ENCODE measurements around the gene GAD1. TPM values are rescaled to one million over a fixed set of nuclear protein-coding genes. Genes with fewer than 3 reads are reported as not detected.

GAD1 gene
- 0.34 TPM for polyA plus RNA-seq
- long read RNA-seq, donor 1: 0 reads
- long read RNA-seq, donor 2: 0 reads
- long read RNA-seq, donor 3: 0 reads
- long read RNA-seq, donor 4: 0 reads
- long read RNA-seq, donor 5: 0 reads
- long read RNA-seq, donor 6: 0 reads
- long read RNA-seq, donor 7: 0 reads
- long read RNA-seq, donor 8: 0 reads
- long read RNA-seq, donor 9: 0 reads
- long read RNA-seq, donor 10: 0 reads
- long read RNA-seq, donor 11: 0 reads

DNA sequence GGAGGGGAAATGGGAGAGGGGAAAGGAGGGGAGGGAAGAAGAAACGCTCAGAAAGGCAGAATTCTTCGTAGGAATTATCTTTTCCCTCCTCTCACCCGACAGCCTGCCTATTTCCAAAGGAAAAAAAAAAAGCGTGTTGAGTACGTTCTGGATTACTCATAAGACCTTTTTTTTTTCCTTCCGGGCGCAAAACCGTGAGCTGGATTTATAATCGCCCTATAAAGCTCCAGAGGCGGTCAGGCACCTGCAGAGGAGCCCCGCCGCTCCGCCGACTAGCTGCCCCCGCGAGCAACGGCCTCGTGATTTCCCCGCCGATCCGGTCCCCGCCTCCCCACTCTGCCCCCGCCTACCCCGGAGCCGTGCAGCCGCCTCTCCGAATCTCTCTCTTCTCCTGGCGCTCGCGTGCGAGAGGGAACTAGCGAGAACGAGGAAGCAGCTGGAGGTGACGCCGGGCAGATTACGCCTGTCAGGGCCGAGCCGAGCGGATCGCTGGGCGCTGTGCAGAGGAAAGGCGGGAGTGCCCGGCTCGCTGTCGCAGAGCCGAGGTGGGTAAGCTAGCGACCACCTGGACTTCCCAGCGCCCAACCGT is at the start of gene GAD1:
Gene GAD1, plus strand, starts transcription at position 384 of the 589 bp plus-strand sequence. CDS start 1,705 bp downstream, outside the sequence.
- H3K4me1 ChIP-seq (ENCODE audit: control insufficient read depth, insufficient read depth, low read length): peaks cover 40% of the 10 kb centered on the region
- H3K4me3 ChIP-seq (ENCODE audit: low read length): peak within 1 kb of the TSS; percentile 18
- H3K9me3 ChIP-seq (ENCODE audit: control insufficient read depth, low read depth, low read length): peaks cover 4% of the 10 kb centered on the region
- no CpG with 5 or more reads among the region's 49 CpGs for WGBS (ENCODE audit: insufficient coverage, low lambda C conversion rate)
- no peak within 1 kb of the TSS for H3K27ac ChIP-seq (ENCODE audit: low read length)
- peaks cover 89% of the 10 kb centered on the region for H3K27me3 ChIP-seq (ENCODE audit: control insufficient read depth, insufficient read depth, low read length)
- H3K36me3 ChIP-seq (ENCODE audit: control insufficient read depth, insufficient read depth, low read length): no peaks in the 10 kb centered on the region
- peak in 1 of 2 donors; percentile 61 for DNase-seq

DNA sequence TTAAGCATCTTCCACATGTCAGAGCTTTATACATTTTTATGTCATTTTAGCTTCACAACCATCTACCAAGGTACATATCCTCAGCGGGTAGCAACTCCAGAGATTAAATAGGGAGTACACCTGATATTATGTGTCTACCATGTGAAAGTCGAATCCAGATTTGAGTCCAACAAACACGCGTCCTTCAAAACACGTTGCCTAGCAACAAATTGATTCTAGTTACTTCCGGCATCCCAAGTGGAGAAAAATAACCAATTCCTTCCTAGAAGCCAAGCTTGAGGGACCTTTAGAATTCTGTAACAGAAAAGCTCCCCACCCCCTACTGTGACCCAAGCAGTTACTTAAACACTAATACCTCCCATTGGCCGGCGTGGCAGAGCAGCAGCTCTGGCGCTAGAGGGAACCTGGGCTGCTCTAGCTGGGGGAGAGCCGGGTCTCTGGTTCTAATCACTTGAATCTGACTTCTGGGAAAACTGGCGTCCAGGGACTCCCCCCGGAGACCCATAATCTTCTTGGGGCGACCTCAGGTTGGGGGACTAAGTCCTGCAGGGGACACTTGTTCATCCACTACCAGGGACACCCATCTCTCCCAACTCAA is 46.6 kb upstream of the GAD1 start, which contains the start of gene ERICH2:
Gene ERICH2, plus strand, starts transcription at position 371 of the 598 bp plus-strand sequence. CDS start 304 bp downstream, outside the sequence.
- DNase-seq: peak; percentile 67 to 89
- Histone ChIP-seq H3K27me3 (ENCODE audit: control insufficient read depth, insufficient read depth, low read length) (peaks cover 4% of the 10 kb centered on the region), H3K4me1 (ENCODE audit: control insufficient read depth, insufficient read depth, low read length) (no peaks in the 10 kb centered on the region), H3K9me3 (ENCODE audit: control insufficient read depth, low read depth, low read length) (no peaks in the 10 kb centered on the region), H3K4me3 (ENCODE audit: low read length) (peak within 1 kb of the TSS; percentile 87), H3K27ac (ENCODE audit: low read length) (peak within 1 kb of the TSS; percentile 88), H3K36me3 (ENCODE audit: control insufficient read depth, insufficient read depth, low read length) (no peaks in the 10 kb centered on the region)
- 0% methylated on average over 1 of the region's 13 CpGs for WGBS (ENCODE audit: insufficient coverage, low lambda C conversion rate)

DNA sequence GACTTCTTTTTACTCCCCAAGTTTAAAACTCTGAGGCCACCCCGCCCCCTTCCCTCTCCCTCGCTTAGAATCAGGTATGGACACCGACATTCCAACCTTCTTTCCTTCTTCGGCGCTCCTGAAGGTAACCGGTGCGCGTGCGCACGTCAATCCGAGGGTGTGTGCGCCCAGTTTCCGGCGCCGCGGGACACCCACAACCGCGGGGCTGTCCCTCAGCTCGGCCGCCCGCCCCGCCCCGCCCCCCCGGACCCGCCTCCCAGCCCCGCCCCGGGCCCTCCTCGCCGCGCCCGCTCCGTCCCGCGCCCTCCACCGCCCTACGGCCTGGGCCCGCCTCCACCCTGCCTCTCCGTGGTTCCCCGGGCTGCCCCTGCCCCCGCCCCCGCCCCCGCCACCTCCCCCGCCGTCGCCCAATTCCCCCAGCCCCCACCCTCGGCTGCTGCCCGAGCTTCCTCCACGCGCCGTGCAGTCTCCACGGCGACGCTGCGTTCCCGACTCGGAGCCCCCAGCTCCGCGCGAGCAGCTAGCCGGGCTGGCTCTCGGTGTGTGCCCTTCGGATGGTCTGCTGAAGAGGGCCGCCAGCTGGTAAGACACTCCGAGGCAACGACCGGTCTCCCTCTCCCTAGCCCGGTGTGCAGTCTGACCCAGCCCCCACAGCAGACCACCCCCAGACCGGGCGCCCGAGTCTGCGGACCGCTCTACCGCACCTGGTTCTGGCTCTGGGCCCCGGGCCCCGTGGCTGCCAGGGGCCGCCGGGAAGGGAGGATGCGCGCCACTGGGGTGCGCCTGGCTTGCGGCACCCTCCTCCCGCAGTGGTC is 45.9 kb upstream of the GAD1 start:
- peak overlapping the region; percentile 88 for H3K27ac ChIP-seq (ENCODE audit: low read length)
- no peaks in the 10 kb centered on the region for H3K36me3 ChIP-seq (ENCODE audit: control insufficient read depth, insufficient read depth, low read length)
- DNase-seq: peak; percentile 87 to 91
- H3K4me1 ChIP-seq (ENCODE audit: control insufficient read depth, insufficient read depth, low read length): no peaks in the 10 kb centered on the region
- peaks cover 4% of the 10 kb centered on the region for H3K27me3 ChIP-seq (ENCODE audit: control insufficient read depth, insufficient read depth, low read length)
- no CpG with 5 or more reads among the region's 82 CpGs for WGBS (ENCODE audit: insufficient coverage, low lambda C conversion rate)
- no peaks in the 10 kb centered on the region for H3K9me3 ChIP-seq (ENCODE audit: control insufficient read depth, low read depth, low read length)
- H3K4me3 ChIP-seq (ENCODE audit: low read length): peak overlapping the region; percentile 87

DNA sequence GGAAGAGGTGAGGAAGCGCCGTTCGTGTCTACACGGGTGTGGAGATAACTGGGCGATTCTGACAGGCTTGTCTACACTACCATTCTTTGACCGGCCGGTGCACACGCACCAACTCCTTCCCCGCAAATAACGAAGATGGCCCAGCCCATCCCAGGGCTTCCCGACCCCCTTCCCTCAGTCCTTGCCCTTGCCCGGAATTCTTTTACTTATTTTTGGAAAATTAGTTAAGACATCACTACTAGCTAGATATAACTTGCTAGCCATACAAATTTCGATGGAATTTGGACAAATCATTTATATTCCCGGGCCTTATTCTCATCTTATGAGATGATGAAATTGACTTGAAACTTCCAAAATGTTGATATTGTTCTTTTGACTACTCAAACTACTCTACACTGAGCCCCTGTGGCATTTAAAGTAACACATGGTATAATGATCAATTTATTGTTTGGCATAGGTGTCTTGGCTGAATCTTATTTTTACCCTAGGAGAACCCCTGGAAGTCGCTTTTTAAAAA is 45.2 kb upstream of the GAD1 start:
- H3K9me3 ChIP-seq (ENCODE audit: control insufficient read depth, low read depth, low read length): no peaks in the 10 kb centered on the region
- peak overlapping the region; percentile 32 for H3K27ac ChIP-seq (ENCODE audit: low read length)
- H3K4me3 ChIP-seq (ENCODE audit: low read length): peak overlapping the region; percentile 87
- DNase-seq: no peak
- H3K36me3 ChIP-seq (ENCODE audit: control insufficient read depth, insufficient read depth, low read length): no peaks in the 10 kb centered on the region
- WGBS (ENCODE audit: insufficient coverage, low lambda C conversion rate): 8% methylated on average over 2 of the region's 15 CpGs
- H3K27me3 ChIP-seq (ENCODE audit: control insufficient read depth, insufficient read depth, low read length): peaks cover 4% of the 10 kb centered on the region
- no peaks in the 10 kb centered on the region for H3K4me1 ChIP-seq (ENCODE audit: control insufficient read depth, insufficient read depth, low read length)

DNA sequence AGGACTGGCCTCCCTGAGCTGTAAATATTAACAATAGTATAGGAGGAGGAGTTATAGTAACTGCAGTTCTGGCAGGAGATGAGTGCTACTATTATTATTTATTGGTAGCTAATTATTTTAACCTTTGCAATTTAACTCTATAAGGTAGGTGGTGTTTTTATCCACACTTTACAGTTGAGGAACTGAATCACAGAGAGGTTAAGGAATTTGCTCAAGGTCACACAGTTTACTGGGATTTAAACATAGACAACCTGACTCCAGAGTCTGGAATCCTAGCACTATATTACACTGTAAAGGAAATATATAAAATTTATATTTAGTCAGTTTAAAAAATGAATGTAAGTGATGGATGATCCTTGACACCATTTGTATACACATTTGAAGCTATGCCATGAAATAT is 44.4 kb upstream of the GAD1 start:
- Histone ChIP-seq H3K36me3 (ENCODE audit: control insufficient read depth, insufficient read depth, low read length) (no peaks in the 10 kb centered on the region), H3K27ac (ENCODE audit: low read length) (no peak overlapping the region), H3K4me1 (ENCODE audit: control insufficient read depth, insufficient read depth, low read length) (no peaks in the 10 kb centered on the region), H3K4me3 (ENCODE audit: low read length) (no peak overlapping the region), H3K9me3 (ENCODE audit: control insufficient read depth, low read depth, low read length) (no peaks in the 10 kb centered on the region), H3K27me3 (ENCODE audit: control insufficient read depth, insufficient read depth, low read length) (peaks cover 4% of the 10 kb centered on the region)
- no peak for DNase-seq

DNA sequence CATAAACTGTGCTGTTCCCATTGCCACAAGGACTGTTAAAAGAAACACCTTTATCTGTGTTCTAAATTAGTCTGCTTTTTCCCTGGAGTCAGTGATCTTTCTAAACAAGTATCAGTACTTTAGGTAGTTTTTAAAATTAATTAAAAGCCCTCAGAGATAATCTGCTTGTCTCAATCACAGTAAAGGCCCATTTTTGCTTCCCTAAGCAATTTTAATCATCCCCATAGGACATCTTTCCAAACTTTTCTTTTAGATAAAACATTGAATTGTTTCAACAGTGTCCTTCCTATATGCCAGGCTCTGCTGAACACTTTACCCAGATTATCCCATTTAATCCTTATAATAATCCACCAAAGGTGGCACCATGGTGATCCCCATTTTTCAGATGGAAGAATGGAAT is 42.6 kb upstream of the GAD1 start:
- DNase-seq: no peak
- no peaks in the 10 kb centered on the region for H3K4me1 ChIP-seq (ENCODE audit: control insufficient read depth, insufficient read depth, low read length)
- H3K4me3 ChIP-seq (ENCODE audit: low read length): no peak overlapping the region
- H3K27ac ChIP-seq (ENCODE audit: low read length): no peak overlapping the region
- peaks cover 4% of the 10 kb centered on the region for H3K27me3 ChIP-seq (ENCODE audit: control insufficient read depth, insufficient read depth, low read length)
- H3K36me3 ChIP-seq (ENCODE audit: control insufficient read depth, insufficient read depth, low read length): no peaks in the 10 kb centered on the region
- H3K9me3 ChIP-seq (ENCODE audit: control insufficient read depth, low read depth, low read length): no peaks in the 10 kb centered on the region

DNA sequence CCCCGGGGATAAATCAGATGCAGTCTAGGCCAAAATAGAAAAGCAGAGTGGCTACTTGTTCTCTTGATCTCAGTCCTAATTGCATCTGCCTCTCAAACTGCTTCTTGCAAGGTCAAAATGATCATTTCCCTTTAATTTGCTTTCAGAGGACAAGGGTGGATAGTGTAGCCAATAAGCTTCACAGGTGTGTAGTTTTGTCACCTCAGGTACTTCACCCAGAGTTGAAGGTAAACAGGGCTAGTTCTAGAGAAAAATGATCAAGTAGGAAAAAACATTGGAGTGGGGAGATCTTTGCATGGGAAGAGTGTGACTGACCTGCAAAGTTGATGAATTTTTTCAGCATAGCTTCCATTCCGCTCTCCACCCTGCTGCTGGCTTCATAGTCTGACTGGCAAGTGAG is 37.8 kb upstream of the GAD1 start:
- Histone ChIP-seq H3K4me3 (ENCODE audit: low read length) (no peak overlapping the region), H3K27ac (ENCODE audit: low read length) (no peak overlapping the region), H3K4me1 (ENCODE audit: control insufficient read depth, insufficient read depth, low read length) (no peaks in the 10 kb centered on the region), H3K36me3 (ENCODE audit: control insufficient read depth, insufficient read depth, low read length) (no peaks in the 10 kb centered on the region), H3K9me3 (ENCODE audit: control insufficient read depth, low read depth, low read length) (no peaks in the 10 kb centered on the region), H3K27me3 (ENCODE audit: control insufficient read depth, insufficient read depth, low read length) (no peaks in the 10 kb centered on the region)
- WGBS (ENCODE audit: insufficient coverage, low lambda C conversion rate): no CpG with 5 or more reads among the region's 2 CpGs
- DNase-seq: no peak

DNA sequence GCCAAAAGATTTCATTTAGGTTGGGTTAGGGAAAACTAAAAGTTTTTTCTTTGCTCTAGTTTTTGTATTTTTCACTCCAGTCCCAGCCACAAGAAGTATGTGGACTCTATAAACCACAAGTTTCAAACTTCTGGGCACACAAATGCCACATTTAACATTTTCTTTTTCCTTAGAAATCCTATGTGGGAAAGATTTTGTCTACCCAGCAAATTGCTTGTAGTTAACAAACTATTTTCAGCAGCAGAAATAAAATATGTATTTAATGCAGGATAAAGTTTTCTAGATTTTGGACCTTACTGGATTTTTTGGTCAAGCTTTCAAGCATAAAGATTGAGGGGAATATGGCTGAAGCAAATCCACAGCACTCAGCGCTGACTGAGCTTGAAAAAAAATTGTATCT is 37.4 kb upstream of the GAD1 start:
- Histone ChIP-seq H3K27me3 (ENCODE audit: control insufficient read depth, insufficient read depth, low read length) (no peaks in the 10 kb centered on the region), H3K36me3 (ENCODE audit: control insufficient read depth, insufficient read depth, low read length) (no peaks in the 10 kb centered on the region), H3K4me3 (ENCODE audit: low read length) (no peak overlapping the region), H3K4me1 (ENCODE audit: control insufficient read depth, insufficient read depth, low read length) (no peaks in the 10 kb centered on the region), H3K27ac (ENCODE audit: low read length) (no peak overlapping the region), H3K9me3 (ENCODE audit: control insufficient read depth, low read depth, low read length) (no peaks in the 10 kb centered on the region)
- 90% methylated on average over 1 of the region's 1 CpG for WGBS (ENCODE audit: insufficient coverage, low lambda C conversion rate)
- DNase-seq: no peak

DNA sequence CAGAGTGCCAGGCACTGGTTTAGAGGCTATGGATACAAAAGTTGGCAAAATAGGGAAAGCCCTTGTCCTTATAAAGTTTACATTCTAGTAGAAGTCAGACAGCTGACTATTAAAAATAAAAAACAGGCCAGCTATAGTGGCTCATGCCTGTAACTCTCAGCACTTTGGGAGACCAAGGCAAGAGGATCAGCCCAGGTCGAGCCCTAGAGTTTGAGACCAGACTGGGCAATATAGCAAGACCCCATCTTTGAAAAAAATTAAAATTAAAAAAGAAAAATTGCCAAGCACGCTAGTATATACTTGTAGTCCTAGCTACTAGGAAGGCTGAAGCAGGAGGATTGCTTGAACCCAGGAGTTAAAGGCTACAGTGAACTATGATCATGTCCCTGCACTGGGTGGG is 34.0 kb upstream of the GAD1 start:
- DNase-seq: no peak
- Histone ChIP-seq H3K27me3 (ENCODE audit: control insufficient read depth, insufficient read depth, low read length) (no peaks in the 10 kb centered on the region), H3K4me1 (ENCODE audit: control insufficient read depth, insufficient read depth, low read length) (no peaks in the 10 kb centered on the region), H3K4me3 (ENCODE audit: low read length) (no peak overlapping the region), H3K36me3 (ENCODE audit: control insufficient read depth, insufficient read depth, low read length) (no peaks in the 10 kb centered on the region), H3K27ac (ENCODE audit: low read length) (no peak overlapping the region), H3K9me3 (ENCODE audit: control insufficient read depth, low read depth, low read length) (no peaks in the 10 kb centered on the region)
- WGBS (ENCODE audit: insufficient coverage, low lambda C conversion rate): 88% methylated on average over 1 of the region's 2 CpGs

DNA sequence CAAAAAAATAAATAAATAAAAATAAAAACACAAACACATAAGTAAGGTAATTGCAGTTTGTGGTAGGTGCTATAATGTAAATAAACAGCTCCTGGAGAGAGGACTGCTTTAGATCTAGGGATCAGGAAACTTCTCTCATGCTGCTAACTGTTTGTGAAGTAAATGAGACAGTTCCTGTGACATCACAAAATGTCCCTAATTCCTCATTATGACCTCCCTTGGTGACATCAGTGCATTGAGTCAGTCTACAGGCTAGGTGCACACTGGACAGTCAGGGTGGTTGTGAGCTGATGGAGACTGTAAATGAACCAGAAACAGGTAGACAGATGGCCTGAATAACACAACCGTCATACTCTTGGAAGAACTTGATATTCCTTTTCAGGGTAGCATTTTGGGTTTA is 33.1 kb upstream of the GAD1 start:
- no peaks in the 10 kb centered on the region for H3K36me3 ChIP-seq (ENCODE audit: control insufficient read depth, insufficient read depth, low read length)
- WGBS (ENCODE audit: insufficient coverage, low lambda C conversion rate): no CpG with 5 or more reads among the region's 1 CpG
- H3K4me3 ChIP-seq (ENCODE audit: low read length): no peak overlapping the region
- no peaks in the 10 kb centered on the region for H3K27me3 ChIP-seq (ENCODE audit: control insufficient read depth, insufficient read depth, low read length)
- H3K4me1 ChIP-seq (ENCODE audit: control insufficient read depth, insufficient read depth, low read length): no peaks in the 10 kb centered on the region
- H3K27ac ChIP-seq (ENCODE audit: low read length): no peak overlapping the region
- no peaks in the 10 kb centered on the region for H3K9me3 ChIP-seq (ENCODE audit: control insufficient read depth, low read depth, low read length)
- DNase-seq: no peak
